GM20000 (cell line): ENCODE measurements around the gene WAC.
A peak's percentile ranks its signal among the peaks of the same experiment; 100 is the strongest.

Experiments used
- DNase-seq: peaks from one replicate; pipeline ENCODE4 v3.0.0; 2012; ENCODE audit warnings: low spot score
- TF ChIP-seq, protein P1 (sequence below): IDR thresholded peaks from 2 replicates; pipeline ENCODE4 v1.5.1; 2012; ENCODE audit warnings: mild to moderate bottlenecking, control low read depth; ENCODE audit errors: extremely low read depth, missing control alignments

The WAC gene

DNA sequence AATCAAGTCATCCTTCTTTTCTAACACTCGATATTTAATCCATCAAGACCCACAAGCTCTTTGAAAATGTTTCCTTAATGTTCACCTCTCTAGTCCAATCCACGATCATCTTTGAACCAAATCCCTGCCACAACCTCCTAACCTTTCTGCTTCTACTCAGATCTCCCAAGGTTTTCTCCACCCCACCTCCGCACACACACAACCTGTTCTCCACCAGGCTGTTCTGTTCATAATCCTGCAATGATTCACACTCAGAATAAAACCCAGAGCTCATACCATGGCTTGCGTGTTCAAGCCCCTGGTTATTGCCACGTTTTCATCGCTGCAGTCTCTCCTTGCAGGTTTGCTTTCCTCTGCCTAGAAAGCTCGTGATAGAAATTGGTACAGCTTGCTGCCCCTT lies 90.6 kb downstream of the WAC start:
- no peak for DNase-seq
- TF ChIP-seq, protein P1, sequence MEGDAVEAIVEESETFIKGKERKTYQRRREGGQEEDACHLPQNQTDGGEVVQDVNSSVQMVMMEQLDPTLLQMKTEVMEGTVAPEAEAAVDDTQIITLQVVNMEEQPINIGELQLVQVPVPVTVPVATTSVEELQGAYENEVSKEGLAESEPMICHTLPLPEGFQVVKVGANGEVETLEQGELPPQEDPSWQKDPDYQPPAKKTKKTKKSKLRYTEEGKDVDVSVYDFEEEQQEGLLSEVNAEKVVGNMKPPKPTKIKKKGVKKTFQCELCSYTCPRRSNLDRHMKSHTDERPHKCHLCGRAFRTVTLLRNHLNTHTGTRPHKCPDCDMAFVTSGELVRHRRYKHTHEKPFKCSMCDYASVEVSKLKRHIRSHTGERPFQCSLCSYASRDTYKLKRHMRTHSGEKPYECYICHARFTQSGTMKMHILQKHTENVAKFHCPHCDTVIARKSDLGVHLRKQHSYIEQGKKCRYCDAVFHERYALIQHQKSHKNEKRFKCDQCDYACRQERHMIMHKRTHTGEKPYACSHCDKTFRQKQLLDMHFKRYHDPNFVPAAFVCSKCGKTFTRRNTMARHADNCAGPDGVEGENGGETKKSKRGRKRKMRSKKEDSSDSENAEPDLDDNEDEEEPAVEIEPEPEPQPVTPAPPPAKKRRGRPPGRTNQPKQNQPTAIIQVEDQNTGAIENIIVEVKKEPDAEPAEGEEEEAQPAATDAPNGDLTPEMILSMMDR = no peak

DNA sequence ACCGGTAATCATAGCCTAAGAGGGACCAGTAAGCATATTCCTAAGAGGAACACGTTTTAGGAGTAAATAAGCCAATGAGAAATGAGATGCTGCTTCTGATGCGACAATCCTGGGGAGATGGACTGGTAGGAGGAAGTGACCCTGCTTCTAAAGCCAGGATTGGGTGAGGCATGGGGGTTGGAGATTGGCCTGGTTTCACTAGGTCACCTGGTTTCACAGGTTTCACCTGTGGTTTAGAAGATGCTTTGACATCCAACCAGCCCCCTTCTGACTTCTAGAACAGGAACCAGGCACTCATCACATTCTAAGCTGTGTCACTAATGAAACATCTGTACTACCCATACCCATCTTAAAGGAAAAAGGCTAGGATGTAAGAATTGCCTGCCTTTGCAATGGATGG lies 91.4 kb downstream of the WAC start:
- TF ChIP-seq, protein P1 = no peak
- DNase-seq = no peak

- TF ChIP-seq, protein P1 = no peak
- DNase-seq = no peak
Observed at GRCh38 chr10:28627102-28627501, 94.2 kb downstream of the WAC start.

DNA sequence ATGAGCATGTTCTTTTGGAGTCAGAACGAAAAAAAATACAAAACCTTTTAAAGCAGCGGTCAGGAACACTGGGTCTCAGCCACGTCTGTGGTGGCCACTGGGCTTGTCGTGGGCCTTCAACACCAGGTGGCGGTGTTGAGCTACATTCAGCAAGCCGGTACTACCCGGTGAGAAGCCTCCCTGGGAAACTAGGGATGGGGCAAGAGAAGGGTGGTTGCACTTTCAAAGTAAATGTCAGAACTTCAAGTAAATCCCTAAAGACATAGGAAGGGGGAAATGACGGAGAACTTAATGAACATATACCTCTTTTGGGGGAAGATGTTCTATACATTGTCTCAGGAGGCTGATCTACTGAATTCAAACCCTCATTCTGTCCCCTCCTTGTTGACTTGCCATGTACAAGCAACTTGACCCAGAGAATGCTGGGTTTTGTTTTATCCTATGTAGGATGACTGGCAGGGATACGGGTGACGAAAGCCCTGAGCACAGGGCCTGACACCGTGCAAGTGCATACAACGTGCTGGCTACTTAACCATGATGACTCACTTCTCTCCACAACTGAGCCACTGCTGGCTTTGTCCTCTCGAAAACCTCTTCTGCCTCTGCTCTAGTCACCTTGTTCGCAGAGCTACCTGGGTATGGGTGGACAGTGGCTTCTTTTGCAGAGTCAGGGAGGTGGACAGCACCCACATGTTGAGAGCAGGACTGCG lies 95.4 kb downstream of the WAC start:
- TF ChIP-seq, protein P1 = peak; percentile 91
- peak; percentile 66 for DNase-seq

DNA sequence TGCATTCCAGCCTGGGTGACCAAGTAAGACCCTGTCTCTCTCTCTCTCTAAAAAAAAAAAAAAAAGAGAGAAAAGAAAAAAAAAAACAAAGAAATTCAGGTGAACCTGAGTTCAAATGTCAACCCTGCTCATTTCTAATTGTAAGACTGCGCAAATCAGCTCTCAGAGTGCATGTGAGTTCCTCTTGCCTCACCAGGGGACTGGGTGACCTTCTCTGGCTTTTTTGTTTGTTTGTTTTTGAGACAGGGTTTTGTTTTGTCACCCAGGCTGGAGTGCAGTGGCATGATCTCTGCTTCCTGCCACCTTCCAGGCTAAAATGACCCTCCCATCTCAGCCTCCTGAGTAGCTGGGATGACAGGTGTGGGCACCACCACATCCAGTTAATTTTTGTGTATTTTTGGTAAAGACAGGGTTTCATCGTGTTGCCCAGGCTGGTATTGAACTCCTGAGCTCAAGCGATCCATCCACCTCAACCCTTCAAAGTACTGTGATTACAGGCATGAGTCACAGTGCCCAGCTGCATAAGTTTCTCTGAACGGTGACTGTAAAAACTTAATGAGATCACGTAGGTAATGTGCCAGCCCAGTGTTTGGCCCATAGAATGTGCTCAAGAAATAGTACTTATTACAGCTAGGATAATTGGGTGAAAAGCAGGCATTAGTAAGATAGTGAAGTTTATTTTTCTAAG lies 99.1 kb downstream of the WAC start:
- DNase-seq = no peak

GRCh38 chr10:28632584-28632945 lies 99.6 kb downstream of the WAC start:
- TF ChIP-seq, protein P1 = no peak
- DNase-seq = no peak

More for the DNA sequence above, 99.1 kb downstream of the WAC start:
- TF ChIP-seq, protein P1 = no peak

- no peak for DNase-seq
Observed at GRCh38 chr10:28633750-28634149, 100.8 kb downstream of the WAC start.

More at GRCh38 chr10:28633750-28634149, 100.8 kb downstream of the WAC start:
- TF ChIP-seq, protein P1 = no peak
